Pancreas (tissue), 10 donors: Measurements from ENCODE around the gene PHF21A. TPM values are rescaled to one million over a fixed set of nuclear protein-coding genes. Genes with fewer than 3 reads are reported as not detected.

Experiments
- ATAC-seq, 4 donors: fragments of 200-7000 bp; cut with Tn5 transposase; one replicate each; pipeline versions ENCODE4 v1.8.0 to v1.9.1; 2020; ENCODE audit warnings: mild to moderate bottlenecking in 4 of 4, moderate library complexity in 4 of 4
- DNase-seq, 6 donors: peaks; one replicate each; pipeline ENCODE4 v3.0.0-alpha.2; 2020
- FAIRE-seq: peaks from 2 replicates; lab custom pipeline; 2012; peaks lifted over from hg19 to GRCh38; lab: Jason Lieb, UNC
- H3K27ac ChIP-seq, 4 donors: fragments of 200-600 bp; sonication (generic); 1 replicate in 3 of 4; 2 replicates in 1 of 4; pipeline versions ENCODE4 v1.5.0 to v1.8.0; 2020
- H3K27me3 ChIP-seq, 4 donors: fragments of 200-600 bp; one replicate each; pipeline ENCODE4 v1.8.0; 2021
- H3K36me3 ChIP-seq, 3 donors: fragments of 200-600 bp; sonication (generic) in 1 of 3; one replicate each; pipeline versions ENCODE4 v1.5.0 to v1.8.0; 2020 to 2021
- H3K4me1 ChIP-seq, 3 donors: fragments of 200-600 bp; one replicate each; pipeline ENCODE4 v1.8.0; 2021
- H3K4me3 ChIP-seq, 4 donors: fragments of 200-600 bp; sonication (generic) in 2 of 4; one replicate each; pipeline versions ENCODE4 v1.5.0 to v1.8.0; 2020 to 2021
- H3K9me3 ChIP-seq, 4 donors: fragments of 200-600 bp; one replicate each; pipeline ENCODE4 v1.8.0; 2021
- CTCF ChIP-seq, 4 donors: fragments of 200-600 bp; sonication (generic) in 3 of 4; IDR thresholded peaks; one replicate each; pipeline versions ENCODE4 v1.5.0 to v1.8.0; 2021; ENCODE audit warnings: antibody characterized with exemption in 4 of 4
- WGBS, 2 donors: extraction: QIAGEN DNeasy Blood & Tissue Kit; methylation state at CpG; one replicate each; pipeline ENCODE4 v1.1.7; 2013; 5-methylcytosine and 5-hydroxymethylcytosine counted together
- intact Hi-C, 3 donors: fragments of 100-400 bp; cut with DNase I; formaldehyde crosslinking; loops; one replicate each; pipeline versions ENCODE4 v1.11.1 to v1.14.2; 2022
- polyA plus RNA-seq, 2 donors: library from polyadenylated mRNA; stranded (reverse); fragments of 200-250 nt; gene quantifications; one replicate each; pipeline ENCODE4 v1.2.3, GENCODE V29; 2013
- total RNA-seq, 6 donors: library from RNA; stranded (reverse); fragmentation: NEBNext Ultra II Directional in 4 of 6; extraction: Animal tissue kit (Norgen Biotek cat#: 25700) in 4 of 6; gene quantifications; one replicate each; pipeline versions ENCODE4 v1.2.1 to v1.2.4, GENCODE V29; 2021 to 2023
- donor health status: healthy with polysubstance abuse.
- donor health status: DM: no; HTN: no; CAD: no; lungs with moderate emphysema.
- donor health status: DM: no; HTN: no; CAD: no.
- donor health status: control.
- donor health status: control.
- donor health status: Bipolar disorder and iron deficiency.
- donor health status: DM: yes; HTN: yes; CAD: no.
- donor health status: DM: no; HTN: no; CAD: no.
- donor health status: DM: no; HTN: no; CAD: no.
- donor health status: DM: yes; HTN: yes; CAD: no.

The PHF21A gene
- total and polyA plus RNA-seq, 8 donors, result 11.4 to 30.3 (median 14.4) TPM

- ATAC-seq, result no peak
- no peak overlapping the region for H3K27ac ChIP-seq
- H3K27me3 ChIP-seq, result no peaks in the 10 kb centered on the region
- no peaks in the 10 kb centered on the region for H3K4me1 ChIP-seq
- no peaks in the 10 kb centered on the region for H3K9me3 ChIP-seq
- H3K4me3 ChIP-seq, result no peak overlapping the region
- WGBS, 2 donors, result 82 to 92% methylated on average over 1 of the region's 1 CpG
- no peak for TF ChIP-seq CTCF (IDR thresholded peaks at IDR 0.05)
- DNase-seq, result no peak
- intact Hi-C loops, result no loop called here
- H3K36me3 ChIP-seq, result no peaks in the 10 kb centered on the region
- FAIRE-seq, result no peak
Observed at GRCh38 chr11:46055371-46055770, 65.9 kb downstream of the PHF21A start.

DNA sequence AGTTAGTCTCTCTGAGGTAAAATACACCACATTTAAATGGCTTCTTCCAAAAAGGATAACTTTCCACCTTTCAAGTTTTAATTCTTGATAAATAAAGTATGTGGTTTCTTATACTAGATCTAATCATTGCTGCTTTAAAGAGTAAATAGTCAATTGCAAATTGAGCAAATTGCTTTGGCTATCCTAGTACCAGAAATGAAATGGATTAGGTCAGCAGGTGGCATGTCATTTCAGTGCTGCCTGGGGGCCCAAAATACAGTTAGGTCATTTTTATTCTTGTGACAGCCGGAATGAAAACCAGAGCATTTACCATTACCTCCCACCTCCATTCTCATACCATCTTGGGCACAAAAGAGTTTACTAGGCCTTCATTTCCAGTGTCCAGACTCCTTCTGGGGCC, 70.2 kb downstream of the PHF21A start:
- no peak for TF ChIP-seq CTCF (IDR thresholded peaks at IDR 0.05)
- no peak for FAIRE-seq
- DNase-seq, result no peak
- H3K9me3 ChIP-seq, result no peaks in the 10 kb centered on the region
- H3K4me1 ChIP-seq, result no peaks in the 10 kb centered on the region
- no peaks in the 10 kb centered on the region for H3K36me3 ChIP-seq
- H3K27ac ChIP-seq, result no peak overlapping the region
- no peak for ATAC-seq
- no peak overlapping the region for H3K4me3 ChIP-seq
- 100% methylated on average over 1 of the region's 1 CpG for WGBS, 2 donors
- H3K27me3 ChIP-seq, result no peaks in the 10 kb centered on the region
- intact Hi-C loops, result no loop called here

- no peak for FAIRE-seq
- WGBS, 2 donors, result 74 to 77% methylated on average over 2 of the region's 2 CpGs
Observed at GRCh38 chr11:46050662-46051061, 70.6 kb downstream of the PHF21A start.

DNA sequence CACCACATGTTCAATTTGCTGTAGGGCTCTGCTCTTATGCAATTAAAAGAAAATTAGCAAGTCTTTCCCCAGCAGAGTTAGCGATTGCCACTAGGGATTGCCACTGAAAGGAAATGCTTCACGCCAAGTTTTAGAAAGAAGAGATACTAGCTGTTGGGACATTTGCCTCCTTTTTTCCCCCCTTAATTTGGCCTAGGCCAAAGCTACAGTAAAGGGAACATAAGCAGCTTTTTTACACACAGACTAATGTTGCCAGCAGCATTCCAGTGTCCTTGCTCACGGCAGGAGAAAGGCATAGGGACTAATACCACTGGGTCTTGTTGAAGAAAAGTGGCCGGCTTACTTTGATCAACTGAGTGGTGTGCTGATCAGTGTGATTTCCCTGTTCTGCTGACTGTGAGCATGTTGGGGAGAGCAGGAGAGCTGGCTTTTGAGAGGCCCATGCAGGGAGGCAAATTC, 71.2 kb downstream of the PHF21A start:
- peak in 2 of 6 donors; percentile 7 to 14 for DNase-seq
- ATAC-seq, result peak; percentile 38 to 68 (median 62)
- intact Hi-C loops, result no loop called here

More at GRCh38 chr11:46050662-46051061, 70.6 kb downstream of the PHF21A start:
- Histone ChIP-seq H3K4me1 (no peaks in the 10 kb centered on the region), H3K27me3 (no peaks in the 10 kb centered on the region), H3K36me3 (no peaks in the 10 kb centered on the region), H3K9me3 (no peaks in the 10 kb centered on the region), H3K27ac (no peak overlapping the region), H3K4me3 (no peak overlapping the region)
- ATAC-seq (no peak), DNase-seq (no peak)
- intact Hi-C loops, result no loop called here
- no peak for TF ChIP-seq CTCF (IDR thresholded peaks at IDR 0.05)

More for the DNA sequence above, 71.2 kb downstream of the PHF21A start:
- H3K27ac ChIP-seq, result no peak overlapping the region
- no peaks in the 10 kb centered on the region for H3K36me3 ChIP-seq
- no peaks in the 10 kb centered on the region for H3K27me3 ChIP-seq
- no peaks in the 10 kb centered on the region for H3K9me3 ChIP-seq
- TF ChIP-seq CTCF (IDR thresholded peaks at IDR 0.05), result no peak
- no peaks in the 10 kb centered on the region for H3K4me1 ChIP-seq
- H3K4me3 ChIP-seq, result no peak overlapping the region
- FAIRE-seq, result no peak
- 66 to 69% methylated on average over 4 of the region's 4 CpGs for WGBS, 2 donors
